ENCODE data around the gene FOXO3.
"Not testable (repeated sequence)": the region's sequence is repeated elsewhere in the genome, so short reads cannot be mapped to it uniquely, and the experiment has no call there.

Gene FOXO3

GRCh38 chr6:108559097-108559883, 1.4 kb upstream of the FOXO3 start:
- Histone ChIP-seq H3K4me1 (ENCODE audit: control insufficient read depth, insufficient read depth, low read length) (peaks cover 21% of the 10 kb centered on the region), H3K36me3 (ENCODE audit: control insufficient read depth, insufficient read depth, low read length) (peaks cover 2% of the 10 kb centered on the region), H3K4me3 (ENCODE audit: low read length) (peak overlapping the region; percentile 94), H3K27ac (ENCODE audit: low read depth, low read length) (peak overlapping the region; percentile 100), H3K9ac (ENCODE audit: low read length) (peak overlapping the region; percentile 95), H3K27me3 (ENCODE audit: control insufficient read depth, insufficient read depth, low read length) (no peaks in the 10 kb centered on the region)

GRCh38 chr6:108559884-108560462, 744 bp upstream of the FOXO3 start:
- peak overlapping the region; percentile 100 for H3K27ac ChIP-seq (ENCODE audit: low read depth, low read length)
- peaks cover 2% of the 10 kb centered on the region for H3K36me3 ChIP-seq (ENCODE audit: control insufficient read depth, insufficient read depth, low read length)
- peaks cover 27% of the 10 kb centered on the region for H3K4me1 ChIP-seq (ENCODE audit: control insufficient read depth, insufficient read depth, low read length)
- H3K9ac ChIP-seq (ENCODE audit: low read length) = peak overlapping the region; percentile 95
- H3K27me3 ChIP-seq (ENCODE audit: control insufficient read depth, insufficient read depth, low read length) = no peaks in the 10 kb centered on the region
- peak overlapping the region; percentile 94 for H3K4me3 ChIP-seq (ENCODE audit: low read length)

GRCh38 chr6:108561309-108561647, 561 bp downstream of the FOXO3 start:
- Histone ChIP-seq H3K4me3 (ENCODE audit: low read length) (peak overlapping the region; percentile 96), H3K9ac (ENCODE audit: low read length) (peak overlapping the region; percentile 26), H3K27ac (ENCODE audit: low read depth, low read length) (peak overlapping the region; percentile 100), H3K4me1 (ENCODE audit: control insufficient read depth, insufficient read depth, low read length) (peaks cover 37% of the 10 kb centered on the region)
- not testable (repeated sequence) for H3K36me3 ChIP-seq (ENCODE audit: control insufficient read depth, insufficient read depth, low read length); H3K27me3 ChIP-seq (ENCODE audit: control insufficient read depth, insufficient read depth, low read length)

- Histone ChIP-seq H3K27ac (ENCODE audit: low read depth, low read length) (peak overlapping the region; percentile 100), H3K4me1 (ENCODE audit: control insufficient read depth, insufficient read depth, low read length) (peaks cover 38% of the 10 kb centered on the region)
Observed at GRCh38 chr6:108561742-108562502, 1.2 kb downstream of the FOXO3 start.

GRCh38 chr6:108562503-108562993, 1.8 kb downstream of the FOXO3 start:
- Histone ChIP-seq H3K4me3 (ENCODE audit: low read length) (peak overlapping the region; percentile 96), H3K27ac (ENCODE audit: low read depth, low read length) (peak overlapping the region; percentile 100), H3K4me1 (ENCODE audit: control insufficient read depth, insufficient read depth, low read length) (peaks cover 34% of the 10 kb centered on the region), H3K9ac (ENCODE audit: low read length) (peak overlapping the region; percentile 26), H3K36me3 (ENCODE audit: control insufficient read depth, insufficient read depth, low read length) (peaks cover 2% of the 10 kb centered on the region), H3K27me3 (ENCODE audit: control insufficient read depth, insufficient read depth, low read length) (no peaks in the 10 kb centered on the region)

More at GRCh38 chr6:108561742-108562502, 1.2 kb downstream of the FOXO3 start:
- no peaks in the 10 kb centered on the region for H3K27me3 ChIP-seq (ENCODE audit: control insufficient read depth, insufficient read depth, low read length)
- H3K9ac ChIP-seq (ENCODE audit: low read length) = peak overlapping the region; percentile 26
- peak overlapping the region; percentile 96 for H3K4me3 ChIP-seq (ENCODE audit: low read length)
- H3K36me3 ChIP-seq (ENCODE audit: control insufficient read depth, insufficient read depth, low read length) = peaks cover 2% of the 10 kb centered on the region

- H3K9ac ChIP-seq (ENCODE audit: low read length) = no peak overlapping the region
- H3K4me3 ChIP-seq (ENCODE audit: low read length) = peak overlapping the region; percentile 96
- no peaks in the 10 kb centered on the region for H3K27me3 ChIP-seq (ENCODE audit: control insufficient read depth, insufficient read depth, low read length)
- peaks cover 34% of the 10 kb centered on the region for H3K4me1 ChIP-seq (ENCODE audit: control insufficient read depth, insufficient read depth, low read length)
- peak overlapping the region; percentile 100 for H3K27ac ChIP-seq (ENCODE audit: low read depth, low read length)
- peaks cover 5% of the 10 kb centered on the region for H3K36me3 ChIP-seq (ENCODE audit: control insufficient read depth, insufficient read depth, low read length)
Observed at GRCh38 chr6:108563292-108563691, 2.6 kb downstream of the FOXO3 start.

GRCh38 chr6:108564178-108564577, 3.5 kb downstream of the FOXO3 start:
- H3K27ac ChIP-seq (ENCODE audit: low read depth, low read length) = peak overlapping the region; percentile 68
- H3K9ac ChIP-seq (ENCODE audit: low read length) = no peak overlapping the region
- H3K4me1 ChIP-seq (ENCODE audit: control insufficient read depth, insufficient read depth, low read length) = peaks cover 34% of the 10 kb centered on the region
- H3K36me3 ChIP-seq (ENCODE audit: control insufficient read depth, insufficient read depth, low read length) = peaks cover 7% of the 10 kb centered on the region
- H3K27me3 ChIP-seq (ENCODE audit: control insufficient read depth, insufficient read depth, low read length) = no peaks in the 10 kb centered on the region
- H3K4me3 ChIP-seq (ENCODE audit: low read length) = peak overlapping the region; percentile 24

- H3K27ac ChIP-seq (ENCODE audit: low read depth, low read length) = peak overlapping the region; percentile 68
- peak overlapping the region; percentile 3 for H3K4me3 ChIP-seq (ENCODE audit: low read length)
Observed at GRCh38 chr6:108565091-108565766, 4.5 kb downstream of the FOXO3 start.

GRCh38 chr6:108565893-108566292, 5.2 kb downstream of the FOXO3 start:
- H3K4me3 ChIP-seq (ENCODE audit: low read length) = no peak overlapping the region
- no peaks in the 10 kb centered on the region for H3K27me3 ChIP-seq (ENCODE audit: control insufficient read depth, insufficient read depth, low read length)
- peaks cover 11% of the 10 kb centered on the region for H3K36me3 ChIP-seq (ENCODE audit: control insufficient read depth, insufficient read depth, low read length)
- no peak overlapping the region for H3K9ac ChIP-seq (ENCODE audit: low read length)
- peaks cover 34% of the 10 kb centered on the region for H3K4me1 ChIP-seq (ENCODE audit: control insufficient read depth, insufficient read depth, low read length)
- peak overlapping the region; percentile 68 for H3K27ac ChIP-seq (ENCODE audit: low read depth, low read length)

More at GRCh38 chr6:108565091-108565766, 4.5 kb downstream of the FOXO3 start:
- H3K4me1 ChIP-seq (ENCODE audit: control insufficient read depth, insufficient read depth, low read length) = peaks cover 34% of the 10 kb centered on the region
- peaks cover 11% of the 10 kb centered on the region for H3K36me3 ChIP-seq (ENCODE audit: control insufficient read depth, insufficient read depth, low read length)
- no peak overlapping the region for H3K9ac ChIP-seq (ENCODE audit: low read length)
- no peaks in the 10 kb centered on the region for H3K27me3 ChIP-seq (ENCODE audit: control insufficient read depth, insufficient read depth, low read length)

GRCh38 chr6:108566406-108566805, 5.7 kb downstream of the FOXO3 start:
- Histone ChIP-seq H3K4me3 (ENCODE audit: low read length) (no peak overlapping the region), H3K27me3 (ENCODE audit: control insufficient read depth, insufficient read depth, low read length) (no peaks in the 10 kb centered on the region), H3K27ac (ENCODE audit: low read depth, low read length) (peak overlapping the region; percentile 68), H3K9ac (ENCODE audit: low read length) (no peak overlapping the region), H3K4me1 (ENCODE audit: control insufficient read depth, insufficient read depth, low read length) (peaks cover 34% of the 10 kb centered on the region), H3K36me3 (ENCODE audit: control insufficient read depth, insufficient read depth, low read length) (peaks cover 15% of the 10 kb centered on the region)

- no peak overlapping the region for H3K4me3 ChIP-seq (ENCODE audit: low read length)
- H3K36me3 ChIP-seq (ENCODE audit: control insufficient read depth, insufficient read depth, low read length) = peaks cover 14% of the 10 kb centered on the region
- no peak overlapping the region for H3K9ac ChIP-seq (ENCODE audit: low read length)
- H3K4me1 ChIP-seq (ENCODE audit: control insufficient read depth, insufficient read depth, low read length) = peaks cover 32% of the 10 kb centered on the region
- no peaks in the 10 kb centered on the region for H3K27me3 ChIP-seq (ENCODE audit: control insufficient read depth, insufficient read depth, low read length)
- H3K27ac ChIP-seq (ENCODE audit: low read depth, low read length) = no peak overlapping the region
Observed at GRCh38 chr6:108568101-108568500, 7.4 kb downstream of the FOXO3 start.

Data from rectal smooth muscle tissue (tissue), 1 donor.